Lower lobe of right lung (tissue), 2 donors: ENCODE data around the gene KLK10. TPM values are rescaled to one million over a fixed set of nuclear protein-coding genes. Genes with fewer than 3 reads are reported as not detected.

Source experiments
- ATAC-seq, 2 donors: fragments of 200-7000 bp; cut with Tn5 transposase; one replicate each; pipeline ENCODE4 v1.9.1; 2020 to 2022; ENCODE audit warnings: mild to moderate bottlenecking in 2 of 2, moderate library complexity in 2 of 2
- DNase-seq: peaks from one replicate; pipeline ENCODE4 v3.0.0-alpha.2; 2020
- H3K27ac ChIP-seq: fragments of 200-600 bp; one replicate; pipeline ENCODE4 v1.8.0; 2022
- H3K27me3 ChIP-seq: fragments of 200-600 bp; one replicate; pipeline ENCODE4 v1.8.0; 2022; ENCODE audit warnings: low read depth
- H3K36me3 ChIP-seq: fragments of 200-600 bp; one replicate; pipeline ENCODE4 v1.8.0; 2022; ENCODE audit warnings: mild to moderate bottlenecking
- H3K4me1 ChIP-seq: fragments of 200-600 bp; one replicate; pipeline ENCODE4 v1.8.0; 2022
- H3K4me3 ChIP-seq: fragments of 200-600 bp; one replicate; pipeline ENCODE4 v1.8.0; 2022; ENCODE audit warnings: mild to moderate bottlenecking
- H3K9me3 ChIP-seq: fragments of 200-600 bp; one replicate; pipeline ENCODE4 v1.8.0; 2022
- intact Hi-C: fragments of 100-400 bp; cut with DNase I; formaldehyde crosslinking; loops from one replicate; pipeline ENCODE4 v1.11.0; 2022
- total RNA-seq: library from RNA; stranded (reverse); fragmentation: NEBNext Ultra II Directional; extraction: Animal tissue kit (Norgen Biotek cat#: 25700); gene quantifications from one replicate; pipeline ENCODE4 v1.2.1, GENCODE V29; 2021
- TF ChIP-seq, protein P1 (sequence below): fragments of 200-600 bp; IDR thresholded peaks from one replicate; pipeline ENCODE4 v1.8.0; 2022; ENCODE audit warnings: antibody characterized with exemption, mild to moderate bottlenecking
- donor health status: DM: no; HTN: yes; CAD: no; lungs with severe emphysema.

KLK10 gene
- total RNA-seq, 1 donor from 2014 or later: 5.7 TPM

- H3K27ac ChIP-seq: no peak within 1 kb of the TSS
Measured at GRCh38 chr19:51001515-51001914, 18.0 kb downstream of the KLK10 start, which contains the start of gene KLK8. TSS of gene KLK8 (minus strand) at chr19:51001604. CDS start at chr19:51001167, 437 bp downstream.

GRCh38 chr19:51000981-51001380, 18.5 kb downstream of the KLK10 start:
- intact Hi-C loops: no loop called here
- no peak for ATAC-seq

More at GRCh38 chr19:51001515-51001914, 18.0 kb downstream of the KLK10 start, which contains the start of gene KLK8:
- intact Hi-C loops: no loop called here
- Histone ChIP-seq H3K36me3 (no peaks in the 10 kb centered on the region), H3K27me3 (peaks cover 47% of the 10 kb centered on the region), H3K4me1 (no peaks in the 10 kb centered on the region), H3K9me3 (no peaks in the 10 kb centered on the region), H3K4me3 (no peak within 1 kb of the TSS)
- no peak for ATAC-seq
- no peak for DNase-seq
- TF ChIP-seq, protein P1, sequence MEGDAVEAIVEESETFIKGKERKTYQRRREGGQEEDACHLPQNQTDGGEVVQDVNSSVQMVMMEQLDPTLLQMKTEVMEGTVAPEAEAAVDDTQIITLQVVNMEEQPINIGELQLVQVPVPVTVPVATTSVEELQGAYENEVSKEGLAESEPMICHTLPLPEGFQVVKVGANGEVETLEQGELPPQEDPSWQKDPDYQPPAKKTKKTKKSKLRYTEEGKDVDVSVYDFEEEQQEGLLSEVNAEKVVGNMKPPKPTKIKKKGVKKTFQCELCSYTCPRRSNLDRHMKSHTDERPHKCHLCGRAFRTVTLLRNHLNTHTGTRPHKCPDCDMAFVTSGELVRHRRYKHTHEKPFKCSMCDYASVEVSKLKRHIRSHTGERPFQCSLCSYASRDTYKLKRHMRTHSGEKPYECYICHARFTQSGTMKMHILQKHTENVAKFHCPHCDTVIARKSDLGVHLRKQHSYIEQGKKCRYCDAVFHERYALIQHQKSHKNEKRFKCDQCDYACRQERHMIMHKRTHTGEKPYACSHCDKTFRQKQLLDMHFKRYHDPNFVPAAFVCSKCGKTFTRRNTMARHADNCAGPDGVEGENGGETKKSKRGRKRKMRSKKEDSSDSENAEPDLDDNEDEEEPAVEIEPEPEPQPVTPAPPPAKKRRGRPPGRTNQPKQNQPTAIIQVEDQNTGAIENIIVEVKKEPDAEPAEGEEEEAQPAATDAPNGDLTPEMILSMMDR: no peak

GRCh38 chr19:51000426-51000825, 19.1 kb downstream of the KLK10 start:
- TF ChIP-seq, protein P1: no peak
- DNase-seq: no peak
- Histone ChIP-seq H3K27ac (no peak overlapping the region), H3K27me3 (peaks cover 44% of the 10 kb centered on the region), H3K4me3 (no peak overlapping the region), H3K9me3 (no peaks in the 10 kb centered on the region), H3K4me1 (no peaks in the 10 kb centered on the region), H3K36me3 (no peaks in the 10 kb centered on the region)
- intact Hi-C loops: no loop called here
- ATAC-seq: peak in 1 of 2 donors; percentile 18

More at GRCh38 chr19:51000981-51001380, 18.5 kb downstream of the KLK10 start:
- Histone ChIP-seq H3K27me3 (peaks cover 44% of the 10 kb centered on the region), H3K9me3 (no peaks in the 10 kb centered on the region), H3K4me1 (no peaks in the 10 kb centered on the region), H3K4me3 (no peak overlapping the region), H3K36me3 (no peaks in the 10 kb centered on the region), H3K27ac (no peak overlapping the region)
- DNase-seq: no peak
- TF ChIP-seq, protein P1: no peak

- no peaks in the 10 kb centered on the region for H3K36me3 ChIP-seq
- H3K27ac ChIP-seq: no peak overlapping the region
- ATAC-seq (no peak), DNase-seq (no peak)
- H3K27me3 ChIP-seq: peaks cover 36% of the 10 kb centered on the region
- H3K4me1 ChIP-seq: no peaks in the 10 kb centered on the region
- TF ChIP-seq, protein P1: no peak
- H3K9me3 ChIP-seq: no peaks in the 10 kb centered on the region
- no peak overlapping the region for H3K4me3 ChIP-seq
- intact Hi-C loops: no loop called here
Measured at GRCh38 chr19:50998686-50999085, 20.8 kb downstream of the KLK10 start.

DNA sequence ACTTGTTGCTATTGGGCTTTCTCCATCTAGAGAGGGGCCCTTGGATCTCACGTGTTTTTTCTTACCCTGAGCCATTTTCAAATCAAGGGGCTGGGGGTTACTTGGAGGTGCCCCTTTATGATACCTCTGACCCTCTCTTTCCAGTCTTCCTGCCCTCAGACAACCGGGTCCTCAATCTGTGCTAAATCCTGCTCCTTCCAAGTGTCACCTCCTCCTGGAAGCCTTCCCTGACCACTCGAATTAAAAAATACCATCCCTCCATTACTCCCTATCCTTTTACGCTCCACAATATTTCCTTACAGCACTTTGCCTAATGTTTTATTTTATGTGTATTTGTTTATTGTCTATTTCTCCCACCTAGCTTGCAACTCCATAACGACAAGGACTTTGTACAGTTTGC, 21.4 kb downstream of the KLK10 start:
- Histone ChIP-seq H3K27ac (no peak overlapping the region), H3K9me3 (no peaks in the 10 kb centered on the region), H3K36me3 (no peaks in the 10 kb centered on the region), H3K27me3 (peaks cover 35% of the 10 kb centered on the region), H3K4me1 (no peaks in the 10 kb centered on the region), H3K4me3 (no peak overlapping the region)
- no peak for DNase-seq
- no peak for ATAC-seq
- TF ChIP-seq, protein P1: no peak
- intact Hi-C loops: no loop called here
